ENCODE measurements around the gene CDH8.

Gene CDH8

DNA sequence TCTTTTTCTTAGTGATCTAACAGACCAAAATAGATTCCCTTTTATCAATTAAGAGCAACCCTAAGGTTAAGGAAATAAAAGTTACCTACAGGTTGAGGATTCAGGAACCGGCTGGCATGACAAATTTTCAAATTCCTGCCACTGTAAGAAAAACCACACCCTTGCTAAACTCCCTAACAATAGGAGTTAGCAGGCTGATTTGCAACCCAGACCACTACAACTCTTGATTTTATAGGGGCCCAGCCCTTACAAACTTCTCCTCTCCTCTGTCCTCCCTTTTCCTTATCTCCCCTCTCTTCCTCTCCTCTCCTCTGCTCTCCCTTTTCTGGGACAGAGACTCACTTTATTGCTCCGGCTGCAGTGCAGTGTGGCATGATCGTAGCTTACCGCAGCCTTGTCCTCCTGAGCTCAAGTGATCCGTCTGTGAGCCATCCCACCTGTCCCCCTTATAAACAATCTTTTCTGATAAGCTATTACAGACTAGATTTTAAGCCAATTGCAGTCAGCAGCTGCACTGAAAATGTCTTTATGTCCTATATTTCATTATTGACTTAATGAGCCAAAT, 418.9 kb downstream of the CDH8 start:
- Histone ChIP-seq H3K36me3 (ENCODE audit: control insufficient read depth, insufficient read depth, low read length) (no peaks in the 10 kb centered on the region), H3K27me3 (ENCODE audit: control insufficient read depth, insufficient read depth, low read length) (no peaks in the 10 kb centered on the region), H3K4me1 (ENCODE audit: control insufficient read depth, insufficient read depth, low read length) (no peaks in the 10 kb centered on the region)

DNA sequence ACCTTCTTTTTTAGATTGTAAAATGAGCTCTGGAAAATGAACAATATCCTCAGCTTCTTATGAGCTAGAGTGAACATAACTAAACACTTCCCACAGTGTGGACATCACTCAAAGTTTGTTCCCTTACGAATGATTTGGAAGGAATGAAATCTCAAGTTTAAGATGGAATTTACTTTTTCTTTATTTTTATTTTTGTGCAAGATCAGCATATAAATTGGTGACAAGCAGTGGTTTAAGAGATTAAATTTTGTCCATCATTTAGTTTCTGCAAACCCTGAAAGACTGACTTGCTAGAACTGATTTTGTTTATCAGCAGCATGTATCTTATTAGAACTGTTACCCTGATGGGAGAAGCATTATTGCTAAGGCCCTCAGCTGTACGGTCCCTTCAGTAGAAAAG, 420.1 kb downstream of the CDH8 start:
- H3K27me3 ChIP-seq (ENCODE audit: control insufficient read depth, insufficient read depth, low read length): no peaks in the 10 kb centered on the region
- no peaks in the 10 kb centered on the region for H3K36me3 ChIP-seq (ENCODE audit: control insufficient read depth, insufficient read depth, low read length)
- H3K27ac ChIP-seq (ENCODE audit: low read depth, low read length): no peak overlapping the region
- H3K4me1 ChIP-seq (ENCODE audit: control insufficient read depth, insufficient read depth, low read length): no peaks in the 10 kb centered on the region
- no peak overlapping the region for H3K4me3 ChIP-seq (ENCODE audit: low read length)
- no peak overlapping the region for H3K9ac ChIP-seq (ENCODE audit: low read length)

More for the DNA sequence above, 418.9 kb downstream of the CDH8 start:
- Histone ChIP-seq H3K27ac (ENCODE audit: low read depth, low read length) (no peak overlapping the region), H3K4me3 (ENCODE audit: low read length) (no peak overlapping the region), H3K9ac (ENCODE audit: low read length) (no peak overlapping the region)

DNA sequence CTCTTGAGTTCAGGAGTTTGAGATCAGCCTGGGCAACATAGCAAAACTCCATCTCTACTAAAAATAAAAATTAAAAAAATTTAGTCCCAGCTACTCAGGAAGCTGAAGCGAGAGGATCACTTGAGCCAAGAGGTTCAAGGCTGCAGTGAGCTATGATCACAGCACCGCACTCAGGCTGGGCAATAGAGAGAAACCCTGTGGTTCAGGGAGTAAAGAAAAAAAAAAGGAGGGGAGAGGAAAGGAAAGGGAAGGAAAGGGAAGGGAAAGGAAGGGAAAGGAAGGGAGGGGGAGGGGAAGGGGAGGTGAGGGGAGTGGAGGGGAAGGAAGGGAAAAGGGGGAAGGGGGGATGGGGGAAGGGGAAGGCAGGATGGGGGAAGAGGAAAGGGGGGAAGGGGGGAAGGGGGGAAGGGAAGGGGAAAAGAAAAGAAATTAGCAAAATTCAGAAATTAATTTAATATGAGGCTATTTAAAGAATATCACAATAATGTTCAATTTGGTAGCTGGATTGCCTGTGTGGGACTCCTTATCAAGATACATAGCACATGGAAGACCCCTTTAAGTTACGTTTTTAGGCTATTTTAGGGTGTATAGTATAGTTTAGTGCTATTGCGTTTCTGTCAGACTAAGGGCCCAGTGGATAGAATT, 424.3 kb downstream of the CDH8 start:
- no peak overlapping the region for H3K9ac ChIP-seq (ENCODE audit: low read length)
- no peaks in the 10 kb centered on the region for H3K27me3 ChIP-seq (ENCODE audit: control insufficient read depth, insufficient read depth, low read length)
- H3K4me3 ChIP-seq (ENCODE audit: low read length): no peak overlapping the region
- H3K36me3 ChIP-seq (ENCODE audit: control insufficient read depth, insufficient read depth, low read length): no peaks in the 10 kb centered on the region
- no peaks in the 10 kb centered on the region for H3K4me1 ChIP-seq (ENCODE audit: control insufficient read depth, insufficient read depth, low read length)
- no peak overlapping the region for H3K27ac ChIP-seq (ENCODE audit: low read depth, low read length)

DNA sequence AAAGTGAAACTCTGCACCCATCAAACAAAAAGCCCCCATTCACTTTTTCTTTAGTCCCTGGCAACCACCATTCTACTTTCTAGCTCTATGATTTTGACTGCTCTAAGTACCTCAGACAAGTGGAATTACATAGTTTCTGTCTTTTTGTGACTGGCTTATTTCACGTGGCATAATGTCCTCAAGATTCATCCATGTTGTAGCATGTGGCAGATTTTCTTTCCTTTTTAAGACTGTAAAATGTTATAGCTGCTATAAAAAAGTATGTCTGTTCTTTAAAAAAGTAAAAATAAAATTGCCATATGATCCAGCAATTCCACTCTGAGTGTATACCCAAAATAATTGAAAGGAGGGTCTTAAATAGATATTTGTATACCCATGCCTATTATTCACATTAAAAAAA, 429.7 kb downstream of the CDH8 start:
- no peaks in the 10 kb centered on the region for H3K36me3 ChIP-seq (ENCODE audit: control insufficient read depth, insufficient read depth, low read length)
- H3K4me1 ChIP-seq (ENCODE audit: control insufficient read depth, insufficient read depth, low read length): no peaks in the 10 kb centered on the region
- no peaks in the 10 kb centered on the region for H3K27me3 ChIP-seq (ENCODE audit: control insufficient read depth, insufficient read depth, low read length)
- H3K9ac ChIP-seq (ENCODE audit: low read length): no peak overlapping the region
- no peak overlapping the region for H3K4me3 ChIP-seq (ENCODE audit: low read length)
- H3K27ac ChIP-seq (ENCODE audit: low read depth, low read length): no peak overlapping the region

Measured in rectal smooth muscle tissue (tissue), 1 donor.